Measurements from ENCODE around the gene LBH.

- TF ChIP-seq RAD21 (IDR thresholded peaks at IDR 0.05; ENCODE audit: low read depth) = no peak
- no peak for TF ChIP-seq POLR2A (IDR thresholded peaks at IDR 0.05; ENCODE audit: borderline replicate concordance, extremely low read depth, insufficient read depth, insufficient read length)
- TF ChIP-seq CTCF (IDR thresholded peaks at IDR 0.05 in 2 of 3, conservative IDR thresholded peaks at IDR 0.05 in 1 of 3; ENCODE audit: borderline replicate concordance in 1 of 3, insufficient read depth in 1 of 3, low read depth in 2 of 3, low read length in 2 of 3) = no peak
- TF ChIP-seq EZH2phosphoT487 (IDR thresholded peaks at IDR 0.05; ENCODE audit: borderline replicate concordance) = no peak
- no peak for TF ChIP-seq MAX (IDR thresholded peaks at IDR 0.05)
- no peak for TF ChIP-seq ZNF274 (IDR thresholded peaks at IDR 0.05; ENCODE audit: low read depth, low read length)
- no peak for TF ChIP-seq FOSL1 (IDR thresholded peaks at IDR 0.05; ENCODE audit: low read depth)
- TF ChIP-seq EZH2 (IDR thresholded peaks at IDR 0.05) = no peak
- TF ChIP-seq POLR2AphosphoS5 (IDR thresholded peaks at IDR 0.05; ENCODE audit: low read depth, low read length) = no peak
- TF ChIP-seq ATF3 (IDR thresholded peaks at IDR 0.05) = no peak
- no peak for TF ChIP-seq JUND (IDR thresholded peaks at IDR 0.05)
Observed at GRCh38 chr2:30260941-30261340, 29.6 kb downstream of the LBH start.
